Activated CD8-positive, alpha-beta memory T cell treated with anti-CD3 and anti-CD28 coated beads for 36 hours (primary cell): ENCODE results near the gene CORT. TPM values are rescaled to one million over a fixed set of nuclear protein-coding genes. Genes with fewer than 3 reads are reported as not detected.

Experiments used
- CTCF ChIA-PET: fragments of 350-600 bp; sonication (Branson Sonifier 250); formaldehyde crosslinking; loops from one replicate; lab custom pipeline; 2021; ENCODE audit warnings: antibody characterized with exemption; lab: Charles Lee
- POLR2A ChIA-PET: fragments of 350-600 bp; sonication (Branson Sonifier 250); formaldehyde crosslinking; loops from one replicate; lab custom pipeline; 2021; ENCODE audit warnings: antibody characterized with exemption; lab: Charles Lee
- total RNA-seq, 2 experiments: library from RNA; stranded (reverse); gene quantifications; one replicate each; pipeline ENCODE4 v1.2.3, GENCODE V29; 2021

The CORT gene
- total RNA-seq, 2 experiments from 2014 or later, result 0.23 to 0.46 TPM

DNA sequence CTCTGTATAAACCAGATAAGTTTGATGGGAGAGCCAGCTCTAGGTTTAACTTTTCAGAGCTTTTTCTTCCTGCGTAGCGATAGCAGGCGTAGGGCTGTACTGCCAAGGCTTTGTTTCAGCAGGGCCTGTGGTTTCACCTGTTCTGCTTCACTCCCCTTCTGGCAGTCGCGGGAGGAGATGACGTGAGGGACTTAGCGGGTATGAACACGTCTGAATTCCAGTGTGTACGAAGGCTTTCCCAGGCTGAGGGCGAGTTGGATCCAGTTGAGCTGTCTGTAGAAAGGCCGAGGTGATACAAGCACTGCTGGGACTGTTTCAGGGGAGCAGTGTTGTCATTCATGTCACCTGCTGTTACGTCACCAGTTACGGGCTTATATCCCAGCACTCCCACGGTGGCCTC lies 46.1 kb downstream of the CORT start:
- POLR2A ChIA-PET, result interaction anchor here (0.8 kb wide), 1 partner anchor 66 kb away, joined by 3 read pairs; the partner anchor contains the start of gene CENPS

GRCh38 chr1:10497109-10497508 lies 47.3 kb downstream of the CORT start:
- ChIA-PET CTCF (interaction anchor here (0.6 to 6.5 kb wide), 3 partner anchors 9 to 413 kb away, joined by 3 to 69 read pairs (median 4); no protein-coding TSS in a partner anchor), POLR2A (no interaction called here)

More for the DNA sequence above, 46.1 kb downstream of the CORT start:
- CTCF ChIA-PET, result interaction anchor here (1.2 to 6.5 kb wide), 3 partner anchors 11 to 366 kb away, joined by 3 to 69 read pairs (median 16); no protein-coding TSS in a partner anchor

DNA sequence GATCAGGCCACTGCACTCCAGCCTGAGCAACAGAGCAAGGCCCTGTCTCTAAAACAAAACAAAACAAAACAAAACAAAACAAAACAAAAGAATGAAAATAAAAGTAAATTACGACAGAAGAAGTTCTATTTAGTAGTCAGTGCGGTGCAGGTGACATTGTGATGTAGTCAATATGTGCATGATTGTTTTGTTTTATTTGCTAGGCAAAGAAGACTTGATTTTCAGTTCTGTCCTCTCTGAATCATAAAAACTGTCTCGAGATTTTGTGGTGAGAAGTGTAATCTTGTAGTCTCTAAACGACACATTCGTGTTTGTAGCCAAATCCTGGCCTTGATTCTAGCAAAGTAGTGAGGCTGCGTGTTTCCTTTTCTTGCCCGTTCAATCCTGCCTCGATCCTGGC lies 48.4 kb downstream of the CORT start:
- ChIA-PET CTCF (interaction anchor here (1.4 to 1.7 kb wide), 3 partner anchors 9 to 411 kb away, joined by 4 to 8 read pairs (median 5); partner anchors contain the start of gene CENPS), POLR2A (interaction anchor here (0.5 kb wide), 1 partner anchor 51 kb away, joined by 3 read pairs; no protein-coding TSS in a partner anchor)

Other genes starting within 250 kb of the CORT start
- 10 to 100 TPM; 15.6 to 17.0 TPM for gene KIF1B, start 239.5 kb upstream of the CORT start, total RNA-seq
- gene PGD, start 51.0 kb upstream of the CORT start, total RNA-seq, result 100 to 1,000 TPM; 131 to 137 TPM
- 10 to 100 TPM; 32.8 to 35.2 TPM for gene CENPS, start 19.6 kb upstream of the CORT start, total RNA-seq
- 10 to 100 TPM; 77.3 to 79.1 TPM for gene DFFA, start 22.5 kb downstream of the CORT start, total RNA-seq
- 10 to 100 TPM; 19.6 to 19.9 TPM for gene PEX14, start 24.9 kb downstream of the CORT start, total RNA-seq